ENCODE data around the gene DCST2. TPM values are rescaled to one million over a fixed set of nuclear protein-coding genes. Genes with fewer than 3 reads are reported as not detected.

The DCST2 gene
- total and polyA plus RNA-seq, 9 of the 15 experiments (the other 6 are each of a cell fraction or from before 2014, with no cell fraction given): 0.09 to 0.49 (median 0.11) TPM; not detected in 3

GRCh38 chr1:155015527-155016230, 17.9 kb downstream of the DCST2 start:
- no peaks in the 10 kb centered on the region for H3K27me3 ChIP-seq (ENCODE audit: control insufficient read depth in 2 of 2, insufficient read depth in 2 of 2, low read length in 2 of 2)
- POLR2A ChIA-PET: interaction anchor here (0.5 to 2.4 kb wide), 9 partner anchors 14 to 150 kb away, joined by 3 to 12 read pairs (median 5); partner anchors contain the start of genes LENEP, PBXIP1 and PYGO2
- peaks cover 44 to 73% of the 10 kb centered on the region in 2 experiments for H3K4me1 ChIP-seq (replicated peaks in 1 of 2; ENCODE audit: control insufficient read depth in 2 of 2, insufficient read depth in 2 of 2, low read length in 2 of 2)
- H3K4me3 ChIP-seq: no peak overlapping the region
- H3K4me2 ChIP-seq (ENCODE audit: insufficient read depth, low read length): no peak overlapping the region
- TSS peak; percentile 26 for BruUV-seq (replicated peaks)
- in situ Hi-C loops (cut with MboI): no loop called here
- CTCF ChIA-PET (ENCODE audit: low intra/inter-chr PET ratio): no interaction called here
- peak; percentile 46; the same call in 1 of the 2 replicates for TF ChIP-seq POLR2A (conservative IDR thresholded peaks at IDR 0.05)
- TF ChIP-seq RBFOX2 (IDR thresholded peaks at IDR 0.05; ENCODE audit: low read depth, low read length): peak; percentile 9; the same call in 1 of the 2 replicates
- no peak for TF ChIP-seq GATAD2B (IDR thresholded peaks at IDR 0.05; ENCODE audit: borderline replicate concordance)
- TF ChIP-seq SUPT5H (IDR thresholded peaks at IDR 0.05): peak; percentile 54
- H3K27ac ChIP-seq (ENCODE audit: extremely low read depth, low read depth, low read length): no peak overlapping the region; the same call in 2 of the 3 replicates
- peaks cover 29% of the 10 kb centered on the region for H3K79me2 ChIP-seq (ENCODE audit: control insufficient read depth, insufficient read depth, low read length)
- peak overlapping the region in 1 of 2 experiments; percentile 87; a peak in 2 of 4 replicates for H3K9ac ChIP-seq (ENCODE audit: insufficient read depth in 1 of 2, low read depth in 2 of 2, low read length in 2 of 2)
- ATAC-seq (no peak), DNase-seq (ENCODE audit: extremely low read depth in 1 of 4, low spot score in 3 of 4) (no peak), FAIRE-seq (no peak)
- intact Hi-C loops (cut with micrococcal nuclease): loop anchor here (2.0 kb wide), 1 partner anchor 55 kb away; the partner anchor contains the start of gene PYGO2
- no peak overlapping the region for H2AFZ ChIP-seq (ENCODE audit: low read depth, low read length)
- WGBS (ENCODE audit: insufficient coverage, low coverage, missing lambda C conversion rate): 87% methylated on average over 11 of the region's 16 CpGs
- H3K9me3 ChIP-seq (replicated peaks; ENCODE audit: control insufficient read depth, insufficient read depth, low read depth, low read length): no peaks in the 10 kb centered on the region
- peaks cover 60% of the 10 kb centered on the region; the same call in 2 of the 3 replicates for H3K36me3 ChIP-seq (ENCODE audit: control insufficient read depth, insufficient read depth, low read length)
- H3K9me1 ChIP-seq (ENCODE audit: control insufficient read depth, insufficient read depth, low read length): no peaks in the 10 kb centered on the region
- no peaks in the 10 kb centered on the region for H4K20me1 ChIP-seq (replicated peaks; ENCODE audit: control insufficient read depth, insufficient read depth, low read length)

Measured in K562 (cell line).